Measurements from ENCODE around the gene CASP4.

DNA sequence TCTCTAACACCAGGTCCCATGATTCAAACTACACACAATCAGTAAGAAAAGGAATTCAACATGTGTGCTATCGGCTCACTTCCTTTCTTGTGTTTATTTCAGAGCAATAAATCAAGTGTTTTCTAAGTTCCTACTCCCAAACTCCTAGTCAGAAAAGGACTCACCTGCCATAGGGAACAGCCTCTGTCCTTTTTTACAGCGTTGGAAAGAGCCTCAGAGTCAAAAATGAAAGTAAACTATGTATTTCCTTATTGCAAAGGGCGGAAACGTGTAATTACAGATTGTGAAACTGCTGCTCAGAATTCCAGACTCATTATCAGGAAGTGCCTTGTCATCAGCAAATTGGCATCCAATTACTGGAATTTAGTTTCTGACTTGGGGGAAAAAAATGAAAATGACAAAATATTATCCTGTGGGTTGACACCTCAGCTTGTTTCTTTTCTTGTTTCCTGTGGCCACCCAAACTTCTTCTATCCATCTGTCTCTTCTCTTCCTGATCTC, at the start of gene CASP4:
- no peak for TF ChIP-seq GATA2 (IDR thresholded peaks at IDR 0.05; ENCODE audit: low read depth, low read length)
- no peak for TF ChIP-seq GATA3 (IDR thresholded peaks at IDR 0.05; ENCODE audit: low read depth, low read length)

All from SH-SY5Y (cell line).